Measurements from ENCODE around the gene XXYLT1.

The XXYLT1 gene

DNA sequence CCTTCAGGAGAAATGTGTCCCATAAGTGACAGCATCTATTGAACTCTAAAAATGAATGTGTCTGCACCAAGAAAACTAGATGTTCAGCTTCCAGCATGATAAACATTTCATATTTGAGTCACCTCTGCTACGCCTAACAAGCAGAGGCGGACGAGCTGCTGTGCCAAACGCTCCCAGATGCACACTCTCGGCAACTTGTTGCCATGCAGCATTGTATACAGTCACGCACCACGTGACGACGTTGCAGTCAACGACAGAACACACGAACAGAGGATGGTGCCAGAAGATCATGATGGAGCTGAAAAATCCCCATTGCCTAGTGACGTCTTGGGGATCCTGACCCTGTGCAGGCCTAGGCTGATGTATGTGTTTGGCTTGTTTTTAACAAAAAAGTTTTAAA lies 137.5 kb downstream of the XXYLT1 start (continued):
- TF ChIP-seq, protein P1, sequence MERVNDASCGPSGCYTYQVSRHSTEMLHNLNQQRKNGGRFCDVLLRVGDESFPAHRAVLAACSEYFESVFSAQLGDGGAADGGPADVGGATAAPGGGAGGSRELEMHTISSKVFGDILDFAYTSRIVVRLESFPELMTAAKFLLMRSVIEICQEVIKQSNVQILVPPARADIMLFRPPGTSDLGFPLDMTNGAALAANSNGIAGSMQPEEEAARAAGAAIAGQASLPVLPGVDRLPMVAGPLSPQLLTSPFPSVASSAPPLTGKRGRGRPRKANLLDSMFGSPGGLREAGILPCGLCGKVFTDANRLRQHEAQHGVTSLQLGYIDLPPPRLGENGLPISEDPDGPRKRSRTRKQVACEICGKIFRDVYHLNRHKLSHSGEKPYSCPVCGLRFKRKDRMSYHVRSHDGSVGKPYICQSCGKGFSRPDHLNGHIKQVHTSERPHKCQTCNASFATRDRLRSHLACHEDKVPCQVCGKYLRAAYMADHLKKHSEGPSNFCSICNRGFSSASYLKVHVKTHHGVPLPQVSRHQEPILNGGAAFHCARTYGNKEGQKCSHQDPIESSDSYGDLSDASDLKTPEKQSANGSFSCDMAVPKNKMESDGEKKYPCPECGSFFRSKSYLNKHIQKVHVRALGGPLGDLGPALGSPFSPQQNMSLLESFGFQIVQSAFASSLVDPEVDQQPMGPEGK (CRISPR knock-in tag; IDR thresholded peaks at IDR 0.05; ENCODE audit: borderline replicate concordance): no peak

DNA sequence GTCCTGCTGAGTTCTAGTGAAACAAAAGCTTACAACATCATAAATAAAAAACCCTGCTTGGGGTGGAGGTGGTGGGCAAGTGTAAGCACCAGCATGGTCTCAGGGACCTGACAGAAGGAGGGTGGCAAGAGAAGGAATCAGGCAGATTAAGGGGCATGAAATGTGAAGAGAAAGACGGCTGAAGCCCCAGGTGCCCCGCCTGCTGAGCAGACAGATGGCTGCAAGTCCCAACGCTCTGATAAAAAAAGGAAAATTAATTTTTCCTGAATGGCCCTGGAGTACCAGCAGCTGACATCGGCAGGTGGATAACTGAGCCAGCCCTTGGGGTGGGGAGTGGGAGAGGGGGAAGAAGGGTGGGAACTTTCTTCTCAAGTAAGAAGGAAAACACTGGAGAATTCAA lies 137.9 kb downstream of the XXYLT1 start:
- TF ChIP-seq, protein P2, sequence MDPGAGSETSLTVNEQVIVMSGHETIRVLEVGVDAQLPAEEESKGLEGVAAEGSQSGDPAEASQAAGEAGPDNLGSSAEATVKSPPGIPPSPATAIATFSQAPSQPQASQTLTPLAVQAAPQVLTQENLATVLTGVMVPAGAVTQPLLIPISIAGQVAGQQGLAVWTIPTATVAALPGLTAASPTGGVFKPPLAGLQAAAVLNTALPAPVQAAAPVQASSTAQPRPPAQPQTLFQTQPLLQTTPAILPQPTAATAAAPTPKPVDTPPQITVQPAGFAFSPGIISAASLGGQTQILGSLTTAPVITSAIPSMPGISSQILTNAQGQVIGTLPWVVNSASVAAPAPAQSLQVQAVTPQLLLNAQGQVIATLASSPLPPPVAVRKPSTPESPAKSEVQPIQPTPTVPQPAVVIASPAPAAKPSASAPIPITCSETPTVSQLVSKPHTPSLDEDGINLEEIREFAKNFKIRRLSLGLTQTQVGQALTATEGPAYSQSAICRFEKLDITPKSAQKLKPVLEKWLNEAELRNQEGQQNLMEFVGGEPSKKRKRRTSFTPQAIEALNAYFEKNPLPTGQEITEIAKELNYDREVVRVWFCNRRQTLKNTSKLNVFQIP (CRISPR knock-in tag; IDR thresholded peaks at IDR 0.05; ENCODE audit: borderline replicate concordance, low read depth): no peak
- TF ChIP-seq OSR1 (CRISPR knock-in tag; IDR thresholded peaks at IDR 0.05) (no peak), CREB5 (CRISPR knock-in tag; IDR thresholded peaks at IDR 0.05; ENCODE audit: low read depth) (no peak), ZNF70 (CRISPR knock-in tag; IDR thresholded peaks at IDR 0.05) (no peak), ARNTL (CRISPR knock-in tag; IDR thresholded peaks at IDR 0.05; ENCODE audit: borderline replicate concordance, low read depth) (no peak), TSHZ2 (CRISPR knock-in tag; IDR thresholded peaks at IDR 0.05) (no peak), SNAI2 (CRISPR knock-in tag; IDR thresholded peaks at IDR 0.05) (no peak), GLIS3 (CRISPR knock-in tag; IDR thresholded peaks at IDR 0.05) (no peak), RARB (CRISPR knock-in tag; IDR thresholded peaks at IDR 0.05) (no peak), BACH2 (CRISPR knock-in tag; IDR thresholded peaks at IDR 0.05; ENCODE audit: borderline replicate concordance) (no peak), ISL1 (CRISPR knock-in tag; IDR thresholded peaks at IDR 0.05) (no peak), ZFP3 (CRISPR knock-in tag; IDR thresholded peaks at IDR 0.05) (no peak), TOX (CRISPR knock-in tag; IDR thresholded peaks at IDR 0.05; ENCODE audit: borderline replicate concordance) (no peak), PPARA (CRISPR knock-in tag; IDR thresholded peaks at IDR 0.05; ENCODE audit: borderline replicate concordance) (no peak), ZNF8 (CRISPR knock-in tag; IDR thresholded peaks at IDR 0.05) (no peak), CSRNP3 (CRISPR knock-in tag; IDR thresholded peaks at IDR 0.05) (no peak), ZFP30 (CRISPR knock-in tag; IDR thresholded peaks at IDR 0.05) (no peak)
- TF ChIP-seq, protein P1 (CRISPR knock-in tag; IDR thresholded peaks at IDR 0.05; ENCODE audit: borderline replicate concordance): no peak

DNA sequence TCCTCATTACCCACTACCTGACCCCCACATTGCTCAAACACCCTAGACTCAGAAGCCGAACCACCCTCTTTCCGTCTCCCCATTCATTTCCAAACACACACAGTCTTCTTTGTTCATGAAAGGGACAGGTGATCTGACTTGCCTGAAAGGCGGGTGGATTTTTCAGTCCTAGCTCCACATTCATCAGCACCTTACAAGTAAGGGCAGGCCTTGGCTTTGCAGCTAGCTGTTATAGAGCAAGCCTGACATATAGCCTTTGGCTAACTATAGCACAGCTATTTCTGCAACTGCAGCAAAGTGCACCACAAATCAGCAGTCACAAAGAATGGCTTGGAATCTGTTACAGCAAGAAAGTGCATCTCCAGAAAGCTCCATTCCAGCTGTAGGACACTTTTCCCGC lies 139.8 kb downstream of the XXYLT1 start:
- ATAC-seq: no peak
- TF ChIP-seq CSRNP3 (CRISPR knock-in tag; IDR thresholded peaks at IDR 0.05) (no peak), ZC3H10 (CRISPR knock-in tag; IDR thresholded peaks at IDR 0.05) (no peak), ZNF70 (CRISPR knock-in tag; IDR thresholded peaks at IDR 0.05) (no peak), CREB5 (CRISPR knock-in tag; IDR thresholded peaks at IDR 0.05; ENCODE audit: low read depth) (no peak), ZFP3 (CRISPR knock-in tag; IDR thresholded peaks at IDR 0.05) (no peak), SNAI2 (CRISPR knock-in tag; IDR thresholded peaks at IDR 0.05) (no peak)
- TF ChIP-seq, protein P1 (CRISPR knock-in tag; IDR thresholded peaks at IDR 0.05; ENCODE audit: borderline replicate concordance): no peak
- TF ChIP-seq, protein P2 (CRISPR knock-in tag; IDR thresholded peaks at IDR 0.05; ENCODE audit: borderline replicate concordance, low read depth): no peak

More for the DNA sequence above, 137.9 kb downstream of the XXYLT1 start:
- no peak for ATAC-seq
